Measurements from ENCODE around the gene ABLIM1.

DNA sequence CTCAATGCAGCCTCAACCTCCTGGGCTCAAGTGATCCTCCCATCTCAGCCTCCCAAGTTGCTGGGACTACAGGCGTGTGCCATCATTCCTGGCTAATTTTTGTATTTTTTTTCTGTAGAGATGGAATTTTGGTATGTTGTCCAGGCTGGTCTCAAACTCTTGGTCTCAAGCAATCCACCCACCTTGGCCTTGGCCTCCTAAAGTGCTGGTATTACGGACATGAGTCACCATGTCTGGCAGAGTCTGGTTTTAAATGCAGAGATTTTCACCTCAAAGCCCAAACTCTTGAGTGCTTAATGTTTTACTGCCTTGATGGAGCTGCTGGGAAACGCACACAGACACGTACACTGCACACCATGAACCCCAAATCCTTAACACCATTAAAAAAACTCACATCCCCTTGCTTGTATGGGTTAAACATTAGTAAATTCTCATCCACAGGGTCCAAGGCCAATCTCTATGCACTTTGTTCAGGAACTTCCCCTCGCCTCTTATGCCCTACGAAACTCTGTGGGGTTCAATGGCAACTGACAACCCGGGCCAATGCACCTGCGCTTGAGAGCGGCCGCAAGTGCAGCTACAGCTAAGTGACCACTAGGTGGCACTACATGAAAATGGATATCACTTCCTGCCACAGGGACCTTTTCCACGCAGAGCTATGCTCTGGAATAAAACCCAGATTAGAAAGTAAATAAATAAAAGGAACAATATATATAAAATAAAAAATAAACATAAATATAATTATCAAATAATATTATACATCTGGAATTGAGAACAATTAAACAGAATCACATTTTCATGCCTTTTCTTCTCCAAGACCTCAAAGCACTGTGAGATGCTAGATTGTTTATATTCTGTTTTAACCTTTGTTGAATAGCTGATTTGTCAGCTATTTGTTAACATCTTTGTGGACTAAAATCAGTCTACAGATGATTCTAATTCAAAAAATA, 186.8 kb downstream of the ABLIM1 start:
- TF ChIP-seq, protein P1, sequence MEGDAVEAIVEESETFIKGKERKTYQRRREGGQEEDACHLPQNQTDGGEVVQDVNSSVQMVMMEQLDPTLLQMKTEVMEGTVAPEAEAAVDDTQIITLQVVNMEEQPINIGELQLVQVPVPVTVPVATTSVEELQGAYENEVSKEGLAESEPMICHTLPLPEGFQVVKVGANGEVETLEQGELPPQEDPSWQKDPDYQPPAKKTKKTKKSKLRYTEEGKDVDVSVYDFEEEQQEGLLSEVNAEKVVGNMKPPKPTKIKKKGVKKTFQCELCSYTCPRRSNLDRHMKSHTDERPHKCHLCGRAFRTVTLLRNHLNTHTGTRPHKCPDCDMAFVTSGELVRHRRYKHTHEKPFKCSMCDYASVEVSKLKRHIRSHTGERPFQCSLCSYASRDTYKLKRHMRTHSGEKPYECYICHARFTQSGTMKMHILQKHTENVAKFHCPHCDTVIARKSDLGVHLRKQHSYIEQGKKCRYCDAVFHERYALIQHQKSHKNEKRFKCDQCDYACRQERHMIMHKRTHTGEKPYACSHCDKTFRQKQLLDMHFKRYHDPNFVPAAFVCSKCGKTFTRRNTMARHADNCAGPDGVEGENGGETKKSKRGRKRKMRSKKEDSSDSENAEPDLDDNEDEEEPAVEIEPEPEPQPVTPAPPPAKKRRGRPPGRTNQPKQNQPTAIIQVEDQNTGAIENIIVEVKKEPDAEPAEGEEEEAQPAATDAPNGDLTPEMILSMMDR (IDR thresholded peaks at IDR 0.05) = peak; percentile 77 to 85
- no peak for TF ChIP-seq POLR2A (IDR thresholded peaks at IDR 0.05)
- no peak for TF ChIP-seq POLR2AphosphoS5 (IDR thresholded peaks at IDR 0.05)
- no peak for TF ChIP-seq EP300 (IDR thresholded peaks at IDR 0.05)

All from suprapubic skin (tissue), 4 donors.